SK-MEL-5 (cell line): ENCODE measurements around the gene RFX2. TPM values are rescaled to one million over a fixed set of nuclear protein-coding genes. Genes with fewer than 3 reads are reported as not detected.
"Not testable (repeated sequence)": the region's sequence is repeated elsewhere in the genome, so short reads cannot be mapped to it uniquely, and the experiment has no call there.

Experiments used
- DNase-seq: peaks from one replicate; pipeline ENCODE4 v3.0.0-alpha.2; 2016; ENCODE audit warnings: low read depth, low spot score
- in situ Hi-C: cut with HindIII; loops from 2 replicates; pipeline ENCODE4 v1.10.0; 2016; ENCODE audit warnings: low sequenced_read_pairs, high pct_unique_total_duplicates, low pct_unique_long_range_greater_than_20kb
- total RNA-seq: library from RNA; depleted of rRNA; stranded (reverse); fragments of >200 nt; shearing (Covaris generic); gene quantifications from 2 replicates; pipeline ENCODE4 v1.2.3, GENCODE V29; 2014

Gene RFX2
- total RNA-seq, 1 experiment from 2014 or later = 2.6 TPM

DNA sequence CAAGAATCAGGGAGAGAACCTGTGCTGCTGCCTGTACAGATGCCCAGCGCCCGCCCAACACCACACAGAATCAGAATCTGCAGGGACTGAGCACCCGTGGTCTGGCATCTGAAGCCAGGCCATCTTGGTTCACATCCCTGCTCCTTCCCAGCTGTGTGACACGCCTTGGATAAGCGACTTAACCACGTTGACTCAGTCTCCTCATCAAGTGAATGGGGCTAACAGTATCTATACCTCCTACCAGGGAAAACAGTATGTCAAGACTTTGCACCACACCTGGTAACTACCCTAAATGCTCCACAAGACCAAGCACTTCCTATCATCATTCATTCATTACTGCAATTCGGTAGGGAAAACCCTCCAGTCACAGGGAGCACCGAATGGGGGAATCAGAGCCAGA is 133.5 kb downstream of the RFX2 start:
- in situ Hi-C loops = no loop called here

DNA sequence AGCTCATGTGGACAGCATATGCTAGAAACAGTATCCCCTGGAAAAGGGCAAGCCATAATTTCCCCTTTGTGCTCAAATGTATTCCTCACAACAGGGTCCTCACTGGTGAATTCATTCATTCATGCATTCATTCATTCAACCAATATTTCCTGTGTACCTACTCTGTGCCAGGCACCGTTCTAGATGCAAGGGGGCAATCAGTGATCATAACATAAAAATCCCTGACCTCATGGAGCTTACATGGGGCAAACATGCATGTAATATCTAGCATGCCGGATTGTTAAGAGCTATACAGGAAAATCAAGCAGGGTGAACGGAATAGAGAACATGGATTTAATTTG is 134.9 kb downstream of the RFX2 start:
- in situ Hi-C loops = no loop called here
- DNase-seq = no peak

More for the DNA sequence above, 133.5 kb downstream of the RFX2 start:
- DNase-seq = no peak

DNA sequence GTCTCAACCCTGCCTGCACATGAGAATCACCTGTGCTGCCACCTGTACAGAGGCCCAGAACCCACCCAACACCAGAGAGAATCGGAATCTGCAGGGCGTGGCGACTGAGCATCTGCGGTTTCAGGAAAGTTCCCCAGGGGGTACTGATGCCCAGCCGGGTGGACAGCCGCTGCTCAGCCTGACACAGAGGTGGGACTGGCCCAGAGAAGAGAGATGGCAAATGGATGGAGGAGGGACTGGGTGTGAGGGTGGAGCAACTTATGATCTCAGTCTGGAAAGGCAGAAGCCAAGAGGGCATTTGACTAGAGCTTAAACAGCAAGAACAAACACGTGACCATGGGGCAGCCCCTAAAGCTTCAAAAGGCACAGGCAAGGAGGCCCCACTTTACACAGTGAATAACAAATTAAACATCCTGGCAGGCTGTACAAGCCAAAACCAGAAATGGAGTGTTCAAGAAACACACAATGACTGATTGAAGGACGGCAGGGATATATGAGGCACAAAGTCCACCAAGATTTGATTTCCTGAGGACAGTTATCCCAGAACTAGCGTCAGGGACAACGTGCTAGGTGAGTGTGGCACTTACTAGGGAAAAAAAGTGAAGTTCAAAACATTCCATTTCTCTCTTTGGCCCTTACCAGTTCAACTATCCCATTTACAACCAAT is 135.4 kb downstream of the RFX2 start:
- in situ Hi-C loops = no loop called here
- no peak for DNase-seq

DNA sequence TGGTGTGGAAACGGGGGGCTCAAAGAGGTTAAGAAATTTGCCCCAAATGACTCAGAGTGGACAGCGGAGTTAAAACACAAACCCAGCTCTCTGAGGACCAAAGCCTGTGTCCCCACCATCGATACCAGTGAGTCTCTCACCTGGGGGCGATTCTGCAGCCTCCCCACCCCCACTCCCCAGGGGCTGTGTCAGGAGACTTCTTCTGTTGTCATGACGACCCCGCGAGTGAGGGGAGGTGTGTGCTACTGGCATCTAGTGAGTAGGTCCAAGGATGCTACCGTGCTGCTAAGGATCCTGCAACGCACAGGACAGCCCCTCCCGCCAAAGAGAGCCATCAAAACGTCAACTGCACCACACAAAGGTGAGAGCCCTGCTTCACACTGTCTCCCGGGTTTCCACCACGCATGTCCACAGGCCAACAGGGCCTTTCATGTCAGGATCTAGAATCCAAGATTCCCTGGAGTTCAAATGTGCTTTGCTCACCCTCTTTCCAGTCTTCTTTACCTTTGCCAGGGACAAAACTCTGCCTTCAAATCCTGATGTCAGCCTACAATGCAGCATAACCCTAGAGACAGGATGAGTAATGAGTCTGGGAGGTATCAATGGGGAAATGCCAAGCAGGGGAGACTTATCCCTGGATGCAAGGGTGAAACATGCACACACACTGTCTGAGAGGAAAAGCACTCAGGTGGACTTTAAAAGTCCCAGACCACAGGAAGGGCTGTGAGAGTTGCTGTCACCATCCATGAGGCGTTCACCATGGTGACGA is 136.2 kb downstream of the RFX2 start:
- DNase-seq = no peak
- in situ Hi-C loops = no loop called here

DNA sequence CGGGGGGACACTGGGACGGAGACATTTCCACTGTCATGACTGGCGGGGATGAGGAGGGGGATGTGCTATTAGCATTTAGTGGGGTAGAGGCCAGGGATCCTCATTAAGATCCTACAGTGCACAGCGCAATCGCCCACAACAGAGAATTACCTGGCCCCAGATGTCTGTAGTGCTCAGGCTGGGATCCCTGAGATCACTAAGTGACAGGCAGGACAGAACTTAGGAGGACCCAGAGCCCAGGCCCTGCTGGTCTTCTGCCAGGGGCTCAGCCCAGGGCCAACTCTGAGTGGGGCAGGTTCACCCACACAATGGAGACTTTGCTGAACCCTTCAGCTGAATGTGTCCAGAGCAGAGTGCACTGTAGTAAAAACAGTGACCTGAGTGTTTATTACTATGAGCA is 136.9 kb downstream of the RFX2 start:
- in situ Hi-C loops = no loop called here

DNA sequence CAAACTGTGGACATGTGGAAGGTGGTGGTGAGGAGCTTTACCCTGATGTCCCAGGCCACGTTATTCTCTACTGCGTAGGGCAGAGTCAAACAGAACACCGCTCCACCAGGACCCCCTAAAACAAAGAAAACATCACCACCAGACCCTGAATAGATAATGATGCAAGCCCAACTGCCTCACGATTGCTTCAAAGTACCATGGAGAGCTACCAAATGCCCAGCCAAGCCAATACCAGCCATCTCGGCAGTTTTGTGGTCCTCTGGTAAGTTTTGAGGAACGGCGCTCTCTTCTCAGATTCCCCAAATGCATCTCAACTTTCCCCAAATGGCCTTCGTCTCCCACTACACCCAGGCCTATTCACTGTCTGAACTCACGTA is 138.0 kb downstream of the RFX2 start:
- in situ Hi-C loops = no loop called here
- DNase-seq = no peak

More for the DNA sequence above, 136.9 kb downstream of the RFX2 start:
- no peak for DNase-seq

DNA sequence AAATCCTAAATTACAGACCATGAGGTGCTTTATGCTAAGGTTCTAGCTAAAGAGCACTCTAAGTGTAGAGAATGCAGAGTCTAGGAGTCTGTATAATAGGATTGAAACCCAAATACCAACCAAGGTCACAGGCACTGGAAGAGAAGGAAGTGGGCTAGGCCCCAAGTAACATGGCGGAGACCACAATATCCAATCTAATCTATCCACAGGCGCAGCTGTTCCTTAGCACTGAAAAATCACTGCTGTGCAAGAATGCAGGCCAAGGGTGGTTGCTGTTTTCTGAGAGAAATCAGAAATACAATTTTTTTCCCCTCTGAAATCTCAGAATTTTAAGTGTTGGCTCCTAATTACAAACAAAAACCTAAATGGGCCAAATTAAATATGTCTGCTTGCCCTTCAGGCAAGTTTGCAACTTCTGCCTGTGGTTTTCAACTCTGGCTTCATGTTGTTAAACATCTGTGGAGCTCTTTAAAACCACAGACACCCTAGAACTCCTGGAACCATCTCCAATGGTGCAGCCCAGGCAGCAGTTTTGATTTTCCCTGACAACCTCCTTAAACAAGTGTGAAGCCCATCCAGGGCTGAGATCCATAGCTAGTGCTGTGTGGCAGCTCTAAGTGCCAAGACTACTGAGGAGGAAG is 138.5 kb downstream of the RFX2 start:
- DNase-seq = no peak
- in situ Hi-C loops = no loop called here

DNA sequence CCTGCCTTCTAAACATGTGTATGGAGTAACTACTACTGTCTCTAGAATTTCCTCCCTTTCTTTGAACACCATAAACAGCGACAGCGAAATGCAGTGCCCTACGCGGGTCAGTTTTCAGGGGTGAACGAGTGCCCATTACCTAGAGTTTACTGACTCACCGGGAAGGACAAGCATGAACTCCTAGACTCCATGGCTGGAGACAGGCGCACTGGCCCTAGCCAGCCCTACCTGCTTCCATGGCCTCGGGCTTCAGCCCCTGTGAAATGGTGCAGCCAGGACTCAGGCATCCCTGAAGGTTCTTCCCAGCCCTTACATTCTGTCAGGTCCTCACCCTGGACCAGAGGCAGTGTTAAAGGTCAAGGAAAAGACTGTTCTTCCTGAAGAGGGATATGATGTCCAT is 140.8 kb downstream of the RFX2 start:
- in situ Hi-C loops = no loop called here
- DNase-seq = no peak

DNA sequence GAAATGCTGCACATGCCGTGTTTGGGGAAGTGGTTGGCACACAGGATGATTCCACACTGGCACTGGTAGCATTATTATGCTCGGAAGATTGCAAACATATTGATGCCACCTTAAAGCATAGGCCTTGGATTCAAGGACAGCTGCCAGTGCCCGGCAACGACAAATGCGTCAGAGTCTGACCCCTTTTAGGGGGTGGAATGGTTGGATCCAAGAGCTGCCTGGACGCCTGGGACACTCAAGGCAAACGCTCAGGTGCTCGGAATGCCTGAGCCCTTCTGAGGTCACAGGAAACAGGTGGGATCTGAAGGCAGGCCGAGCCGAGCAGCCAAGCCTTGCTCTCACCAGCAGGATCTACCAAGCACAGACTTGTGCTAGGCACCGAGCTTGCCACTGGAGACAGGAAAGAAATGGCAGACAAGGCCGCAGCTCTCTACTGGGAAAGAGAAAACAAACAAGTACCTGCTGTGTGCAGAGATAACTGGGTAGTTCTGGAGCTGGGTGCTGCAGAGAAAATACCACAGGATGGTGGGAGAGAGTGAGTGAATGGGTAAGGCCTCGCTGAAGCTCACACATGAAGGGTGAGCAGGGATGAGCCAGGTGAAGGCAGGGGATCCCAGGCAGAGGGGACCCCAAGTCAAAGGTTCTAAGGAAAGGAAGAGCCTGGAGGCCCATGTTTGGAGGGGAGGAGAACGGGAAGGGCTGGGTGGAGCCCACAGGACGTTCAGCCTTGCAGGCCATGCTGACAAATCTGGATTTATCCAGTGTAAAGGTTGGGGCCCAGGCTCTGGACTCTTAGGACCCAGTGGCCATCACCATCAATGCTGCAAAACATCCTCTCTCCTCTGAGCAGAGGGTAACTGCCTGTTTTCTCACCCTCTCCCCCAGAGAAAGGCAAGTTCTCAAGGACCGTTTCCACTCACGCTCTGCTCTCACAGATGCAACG is 141.6 kb downstream of the RFX2 start:
- no peak for DNase-seq
- in situ Hi-C loops = no loop called here

DNA sequence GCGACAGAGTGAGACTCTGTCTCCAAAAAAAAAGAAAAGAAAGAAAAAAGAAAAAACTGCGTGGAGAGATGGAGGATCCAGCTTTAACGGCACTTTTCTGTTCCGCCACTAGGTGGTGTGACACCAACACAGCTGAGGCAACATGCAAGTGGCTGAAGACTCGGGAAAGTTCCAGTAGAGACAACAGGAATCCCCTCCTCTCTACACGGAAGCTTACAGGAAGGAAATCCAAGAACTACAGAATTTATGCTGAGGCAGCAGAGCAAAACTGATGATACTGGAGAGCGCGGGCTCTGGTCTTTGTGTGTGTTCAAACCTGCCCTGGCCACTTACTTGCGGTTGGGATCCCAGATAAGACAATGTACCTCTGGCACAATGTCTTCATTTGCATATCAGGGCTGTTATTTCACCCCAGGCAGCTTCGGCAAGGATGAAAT is 142.3 kb downstream of the RFX2 start:
- peak; percentile 73 for DNase-seq
- in situ Hi-C loops = no loop called here

DNA sequence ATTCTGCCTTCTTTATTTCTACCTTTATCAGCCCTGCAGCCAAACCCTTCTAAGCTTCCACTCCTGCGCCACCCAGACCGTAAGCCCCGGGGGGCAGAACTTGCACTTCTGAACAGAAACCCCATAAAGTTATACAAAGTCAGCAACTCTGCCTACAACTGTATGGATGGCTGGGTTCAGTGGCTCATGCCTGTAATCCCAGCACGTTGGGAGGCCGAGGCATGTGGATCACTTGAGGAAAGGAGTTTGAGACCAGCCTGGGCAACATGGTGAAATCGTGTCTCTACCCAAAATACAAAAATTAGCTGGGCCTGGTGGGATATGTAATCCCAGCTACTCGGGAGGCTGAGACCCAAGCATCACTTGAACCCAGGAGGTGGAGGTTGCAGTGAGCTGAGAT is 142.7 kb downstream of the RFX2 start:
- DNase-seq = no peak
- in situ Hi-C loops = no loop called here

DNA sequence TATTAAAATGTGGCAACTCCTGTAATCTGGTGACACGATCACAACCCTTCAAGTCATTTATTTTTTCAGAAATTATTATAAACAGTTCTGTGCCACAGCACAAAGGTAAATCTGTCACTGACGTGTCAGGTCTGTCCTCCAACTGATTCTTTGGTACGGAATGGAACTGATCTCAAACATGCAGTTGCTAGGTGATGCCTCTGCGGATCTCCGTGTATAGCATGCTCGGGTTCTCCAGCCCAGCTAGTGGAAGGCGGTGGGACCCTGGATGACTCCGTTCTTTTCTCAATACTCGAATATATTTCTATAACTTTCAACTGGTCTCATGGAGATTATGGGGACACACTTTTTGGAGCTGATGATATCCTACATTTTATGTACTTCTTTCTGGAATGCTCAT is 143.4 kb downstream of the RFX2 start:
- DNase-seq = no peak
- in situ Hi-C loops = no loop called here

DNA sequence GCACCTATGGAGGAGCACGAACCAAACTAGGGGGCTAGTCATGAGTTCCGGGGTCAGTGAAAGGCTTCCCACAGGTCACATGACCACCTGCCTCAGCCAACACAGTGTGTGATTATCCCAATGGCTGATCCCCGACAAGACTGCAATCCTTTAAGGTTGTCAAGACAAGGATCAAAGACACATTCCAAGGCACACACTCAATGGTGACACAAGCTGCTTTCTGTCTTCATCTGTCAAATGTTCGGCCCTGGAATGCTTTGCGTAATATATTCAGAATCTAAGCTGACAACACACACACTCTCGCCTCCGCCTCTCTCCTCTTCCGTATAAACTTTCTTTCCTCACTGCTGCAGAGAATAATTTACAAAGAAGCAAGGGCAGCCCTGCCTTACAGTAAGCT is 144.1 kb downstream of the RFX2 start:
- in situ Hi-C loops = no loop called here
- DNase-seq = no peak

DNA sequence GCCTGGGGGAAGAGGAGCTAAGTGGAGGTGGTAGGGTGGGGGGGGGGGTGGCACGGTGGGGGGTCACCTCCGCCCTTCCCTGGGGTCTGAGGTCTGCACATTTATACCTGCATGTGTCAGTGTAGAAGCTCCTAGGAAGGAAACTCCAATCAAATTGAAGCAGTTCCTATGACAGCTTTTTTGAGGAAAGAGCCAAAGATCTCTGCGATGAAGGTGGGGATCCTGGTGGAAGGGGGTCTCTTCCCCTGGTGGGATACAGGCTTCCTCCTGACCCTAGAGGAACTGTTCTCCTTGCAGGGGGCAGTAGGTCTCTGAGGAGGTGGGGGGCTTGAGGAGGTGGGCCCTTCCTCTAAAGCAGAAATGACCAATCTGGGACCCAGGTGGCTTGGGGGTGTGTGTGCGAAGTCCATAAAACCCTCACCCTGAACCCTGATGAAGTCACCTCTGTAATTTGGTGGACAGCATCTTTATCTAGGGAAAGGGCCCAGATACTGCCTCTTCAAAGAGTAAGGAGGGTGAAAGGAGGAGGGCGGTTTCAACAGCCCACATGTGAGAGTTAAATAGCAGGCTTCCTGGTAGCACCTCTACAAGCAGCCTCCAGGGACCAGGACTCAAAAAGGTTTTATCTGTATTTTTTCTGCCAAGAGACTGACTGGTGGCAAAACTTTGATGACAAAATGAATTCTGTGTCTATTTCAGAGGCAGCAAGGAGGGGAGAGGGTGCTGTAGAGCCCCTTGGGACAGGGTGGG is 145.3 kb downstream of the RFX2 start:
- DNase-seq = no peak
- in situ Hi-C loops = no loop called here

DNA sequence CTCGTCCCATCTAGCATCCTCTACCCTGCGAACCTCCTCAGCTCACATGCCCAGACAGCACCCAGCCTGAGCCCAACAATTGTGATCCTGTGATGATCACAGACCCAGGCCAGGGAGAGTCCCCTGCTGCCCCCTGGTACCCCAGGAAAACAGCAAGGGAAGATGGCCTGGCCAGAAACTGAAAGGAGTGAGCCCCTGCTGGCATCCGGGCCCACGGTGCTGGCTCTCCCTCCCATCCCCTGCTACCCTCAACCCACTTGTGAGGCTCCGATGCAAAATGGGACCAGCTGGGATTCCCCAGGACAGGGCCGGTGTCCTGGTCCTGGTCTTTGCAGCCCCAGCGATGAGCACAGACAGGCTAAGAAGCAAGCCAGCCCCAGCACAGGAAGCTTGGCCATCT is 146.4 kb downstream of the RFX2 start:
- no peak for DNase-seq
- in situ Hi-C loops = no loop called here

DNA sequence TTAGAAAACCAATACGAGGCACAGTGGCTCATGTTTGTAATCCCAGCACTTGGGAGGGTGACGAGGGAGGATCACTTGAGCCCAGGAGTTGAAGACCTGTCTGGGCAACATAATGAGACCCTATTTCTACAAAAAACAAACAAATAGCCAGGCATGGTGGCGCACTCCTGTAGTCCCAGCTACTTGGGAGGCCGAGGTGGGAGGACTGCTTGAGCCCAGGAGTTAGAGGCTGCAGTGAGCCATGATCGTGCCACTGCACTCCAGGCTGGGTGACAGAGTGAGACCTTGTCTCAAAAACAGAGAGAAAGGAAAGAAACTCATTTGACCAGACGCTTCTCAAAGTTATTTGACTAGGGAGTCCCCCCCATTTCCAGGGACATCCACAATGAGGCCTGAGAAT is 147.0 kb downstream of the RFX2 start:
- in situ Hi-C loops, DNase-seq: not testable (repeated sequence)
